DOHH2 (cell line): Measurements from ENCODE around the gene ARMH2.
A peak's percentile ranks its signal among the peaks of the same experiment; 100 is the strongest.

Experiments
- H3F3A ChIP-seq: fragments of 200-600 bp; sonication (generic), shearing (Covaris generic); 2 replicates; pipeline ENCODE4 v1.6.0; 2016; ENCODE audit warnings: antibody characterized with exemption, mild to moderate bottlenecking; ENCODE audit not compliant: control insufficient read depth, insufficient read depth
- H3K27ac ChIP-seq: fragments of 200-600 bp; sonication (generic); 2 replicates; pipeline ENCODE4 v1.5.1; 2014; ENCODE audit warnings: low read depth, mild to moderate bottlenecking, low read length, moderate library complexity
- H3K27me3 ChIP-seq: fragments of 200-600 bp; sonication (generic); 2 replicates; pipeline ENCODE4 v1.6.1; 2014; ENCODE audit warnings: mild to moderate bottlenecking, low read length, mixed read lengths; ENCODE audit not compliant: control insufficient read depth
- H3K36me3 ChIP-seq: fragments of 200-600 bp; sonication (generic); 2 replicates; pipeline ENCODE4 v1.6.1; 2014; ENCODE audit warnings: mild to moderate bottlenecking, low read length, moderate library complexity, mixed read lengths; ENCODE audit not compliant: control insufficient read depth
- H3K4me1 ChIP-seq: fragments of 200-600 bp; sonication (generic); 2 replicates; pipeline ENCODE4 v1.6.1; 2014; ENCODE audit warnings: mild to moderate bottlenecking, low read length, mixed read lengths; ENCODE audit not compliant: control insufficient read depth
- H3K4me2 ChIP-seq: fragments of 200-600 bp; sonication (generic); 2 replicates; pipeline ENCODE4 v1.6.0; 2014; ENCODE audit warnings: mild to moderate bottlenecking, low read length, moderate library complexity
- H3K4me3 ChIP-seq: fragments of 200-600 bp; sonication (generic); 2 replicates; pipeline ENCODE4 v1.5.1; 2014; ENCODE audit warnings: mild to moderate bottlenecking, low read length, mixed read lengths
- H3K79me2 ChIP-seq: fragments of 200-600 bp; sonication (generic); 2 replicates; pipeline ENCODE4 v1.6.1; 2014; ENCODE audit warnings: mild to moderate bottlenecking, low read length, mixed read lengths; ENCODE audit not compliant: control insufficient read depth
- H3K9me2 ChIP-seq: fragments of 200-600 bp; sonication (generic); replicated peaks from 2 replicates; pipeline ENCODE4 v1.6.1; 2014; ENCODE audit warnings: mild to moderate bottlenecking, low read length, mixed read lengths; ENCODE audit not compliant: control insufficient read depth
- H3K9me3 ChIP-seq: fragments of 200-600 bp; sonication (generic); 2 replicates; pipeline ENCODE4 v1.6.1; 2014; ENCODE audit warnings: antibody characterized with exemption, low read length, mixed read lengths; ENCODE audit not compliant: control insufficient read depth, insufficient read depth
- H4K20me1 ChIP-seq: fragments of 200-600 bp; sonication (generic); 2 replicates; pipeline ENCODE4 v1.6.0; 2014; ENCODE audit warnings: low read depth, mild to moderate bottlenecking, antibody characterized with exemption, low read length, moderate library complexity; ENCODE audit not compliant: control insufficient read depth, insufficient read depth
- CTCF ChIP-seq: fragments of 200-600 bp; sonication (generic); IDR thresholded peaks from one replicate; pipeline ENCODE4 v1.5.1; 2014; ENCODE audit warnings: antibody characterized with exemption, mild to moderate bottlenecking, low read depth, low read length; ENCODE audit not compliant: poor library complexity, severe bottlenecking
- EZH2phosphoT487 ChIP-seq: fragments of 200-600 bp; sonication (generic); IDR thresholded peaks from 2 replicates; pipeline ENCODE4 v1.6.1; 2017; ENCODE audit warnings: borderline replicate concordance, mild to moderate bottlenecking, antibody characterized with exemption, low read length, moderate library complexity, mixed read lengths

The ARMH2 gene

GRCh38 chr6:24749297-24749696 is 49.4 kb downstream of the ARMH2 start:
- peak overlapping the region; percentile 52 for H3K4me2 ChIP-seq
- TF ChIP-seq EZH2phosphoT487 (no peak), CTCF (no peak)
- no peak overlapping the region for H3K27ac ChIP-seq
- H3F3A ChIP-seq, result peaks cover 4% of the 10 kb centered on the region; the same call in 1 of the 2 replicates
- no peaks in the 10 kb centered on the region for H3K9me2 ChIP-seq
- H3K9me3 ChIP-seq, result no peaks in the 10 kb centered on the region
- H3K27me3 ChIP-seq, result no peaks in the 10 kb centered on the region
- H4K20me1 ChIP-seq, result no peaks in the 10 kb centered on the region
- H3K36me3 ChIP-seq, result no peaks in the 10 kb centered on the region
- peaks cover 23% of the 10 kb centered on the region for H3K4me1 ChIP-seq
- peak overlapping the region; percentile 3 for H3K4me3 ChIP-seq
- H3K79me2 ChIP-seq, result no peaks in the 10 kb centered on the region
